Measurements from ENCODE around the gene DDR2. TPM values are rescaled to one million over a fixed set of nuclear protein-coding genes. Genes with fewer than 3 reads are reported as not detected.

Gene DDR2
- polyA plus RNA-seq, 1 donor from 2014 or later = 0.69 TPM

GRCh38 chr1:162757476-162757875 lies 125.2 kb downstream of the DDR2 start:
- Histone ChIP-seq H4K20me1 (ENCODE audit: insufficient read depth) (no peaks in the 10 kb centered on the region), H3K27ac (ENCODE audit: low read length) (no peak overlapping the region), H3K27me3 (ENCODE audit: insufficient read depth, low read depth, low read length) (no peaks in the 10 kb centered on the region), H3K9ac (ENCODE audit: low read length) (no peak overlapping the region), H3K9me2 (ENCODE audit: insufficient read depth, low read length) (no peaks in the 10 kb centered on the region), H3K9me3 (ENCODE audit: low read length) (no peaks in the 10 kb centered on the region), H3F3A (ENCODE audit: insufficient read depth, low read length, poor library complexity, severe bottlenecking) (no peaks in the 10 kb centered on the region), H2AFZ (ENCODE audit: low read depth, low read length) (no peak overlapping the region), H3K36me3 (ENCODE audit: insufficient read depth, low read length) (no peaks in the 10 kb centered on the region), H3K4me3 (ENCODE audit: low read length) (no peak overlapping the region), H3K79me2 (replicated peaks; ENCODE audit: insufficient read depth, low read length) (no peaks in the 10 kb centered on the region), H3K4me2 (ENCODE audit: low read length) (no peak overlapping the region)
- TF ChIP-seq EP300 (conservative IDR thresholded peaks at IDR 0.05; ENCODE audit: poor library complexity, severe bottlenecking) = no peak

DNA sequence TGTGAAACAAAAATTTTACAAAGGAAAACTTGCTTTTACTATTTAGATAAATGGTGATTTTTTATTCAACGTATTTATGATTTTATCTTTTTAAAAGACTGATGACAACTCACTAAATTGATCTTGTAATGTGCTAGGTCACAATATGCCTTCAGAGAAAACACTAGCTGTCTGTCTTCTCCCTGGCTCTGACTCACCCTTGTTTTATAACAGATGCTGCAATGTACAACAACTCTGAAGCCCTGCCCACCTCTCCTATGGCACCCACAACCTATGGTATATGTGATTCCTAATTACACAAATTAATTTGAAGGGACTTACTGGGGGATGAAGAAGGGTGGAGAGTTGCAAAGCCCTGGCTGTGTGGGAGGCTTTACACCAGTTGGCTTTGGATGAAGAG lies 133.5 kb downstream of the DDR2 start:
- TF ChIP-seq RAD21 (conservative IDR thresholded peaks at IDR 0.05) (no peak), EZH2 (IDR thresholded peaks at IDR 0.05; ENCODE audit: borderline replicate concordance, insufficient read depth, low read length, poor library complexity, severe bottlenecking) (no peak), EP300 (conservative IDR thresholded peaks at IDR 0.05; ENCODE audit: poor library complexity, severe bottlenecking) (no peak), MXI1 (conservative IDR thresholded peaks at IDR 0.05; ENCODE audit: poor library complexity, severe bottlenecking) (no peak), TAF1 (IDR thresholded peaks at IDR 0.05; ENCODE audit: low read depth) (no peak), SMC3 (conservative IDR thresholded peaks at IDR 0.05; ENCODE audit: poor library complexity) (no peak), POLR2AphosphoS5 (IDR thresholded peaks at IDR 0.05) (no peak)
- TF ChIP-seq, protein P1, sequence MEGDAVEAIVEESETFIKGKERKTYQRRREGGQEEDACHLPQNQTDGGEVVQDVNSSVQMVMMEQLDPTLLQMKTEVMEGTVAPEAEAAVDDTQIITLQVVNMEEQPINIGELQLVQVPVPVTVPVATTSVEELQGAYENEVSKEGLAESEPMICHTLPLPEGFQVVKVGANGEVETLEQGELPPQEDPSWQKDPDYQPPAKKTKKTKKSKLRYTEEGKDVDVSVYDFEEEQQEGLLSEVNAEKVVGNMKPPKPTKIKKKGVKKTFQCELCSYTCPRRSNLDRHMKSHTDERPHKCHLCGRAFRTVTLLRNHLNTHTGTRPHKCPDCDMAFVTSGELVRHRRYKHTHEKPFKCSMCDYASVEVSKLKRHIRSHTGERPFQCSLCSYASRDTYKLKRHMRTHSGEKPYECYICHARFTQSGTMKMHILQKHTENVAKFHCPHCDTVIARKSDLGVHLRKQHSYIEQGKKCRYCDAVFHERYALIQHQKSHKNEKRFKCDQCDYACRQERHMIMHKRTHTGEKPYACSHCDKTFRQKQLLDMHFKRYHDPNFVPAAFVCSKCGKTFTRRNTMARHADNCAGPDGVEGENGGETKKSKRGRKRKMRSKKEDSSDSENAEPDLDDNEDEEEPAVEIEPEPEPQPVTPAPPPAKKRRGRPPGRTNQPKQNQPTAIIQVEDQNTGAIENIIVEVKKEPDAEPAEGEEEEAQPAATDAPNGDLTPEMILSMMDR (IDR thresholded peaks at IDR 0.05; ENCODE audit: poor library complexity, severe bottlenecking) = no peak
- TF ChIP-seq, protein P2, sequence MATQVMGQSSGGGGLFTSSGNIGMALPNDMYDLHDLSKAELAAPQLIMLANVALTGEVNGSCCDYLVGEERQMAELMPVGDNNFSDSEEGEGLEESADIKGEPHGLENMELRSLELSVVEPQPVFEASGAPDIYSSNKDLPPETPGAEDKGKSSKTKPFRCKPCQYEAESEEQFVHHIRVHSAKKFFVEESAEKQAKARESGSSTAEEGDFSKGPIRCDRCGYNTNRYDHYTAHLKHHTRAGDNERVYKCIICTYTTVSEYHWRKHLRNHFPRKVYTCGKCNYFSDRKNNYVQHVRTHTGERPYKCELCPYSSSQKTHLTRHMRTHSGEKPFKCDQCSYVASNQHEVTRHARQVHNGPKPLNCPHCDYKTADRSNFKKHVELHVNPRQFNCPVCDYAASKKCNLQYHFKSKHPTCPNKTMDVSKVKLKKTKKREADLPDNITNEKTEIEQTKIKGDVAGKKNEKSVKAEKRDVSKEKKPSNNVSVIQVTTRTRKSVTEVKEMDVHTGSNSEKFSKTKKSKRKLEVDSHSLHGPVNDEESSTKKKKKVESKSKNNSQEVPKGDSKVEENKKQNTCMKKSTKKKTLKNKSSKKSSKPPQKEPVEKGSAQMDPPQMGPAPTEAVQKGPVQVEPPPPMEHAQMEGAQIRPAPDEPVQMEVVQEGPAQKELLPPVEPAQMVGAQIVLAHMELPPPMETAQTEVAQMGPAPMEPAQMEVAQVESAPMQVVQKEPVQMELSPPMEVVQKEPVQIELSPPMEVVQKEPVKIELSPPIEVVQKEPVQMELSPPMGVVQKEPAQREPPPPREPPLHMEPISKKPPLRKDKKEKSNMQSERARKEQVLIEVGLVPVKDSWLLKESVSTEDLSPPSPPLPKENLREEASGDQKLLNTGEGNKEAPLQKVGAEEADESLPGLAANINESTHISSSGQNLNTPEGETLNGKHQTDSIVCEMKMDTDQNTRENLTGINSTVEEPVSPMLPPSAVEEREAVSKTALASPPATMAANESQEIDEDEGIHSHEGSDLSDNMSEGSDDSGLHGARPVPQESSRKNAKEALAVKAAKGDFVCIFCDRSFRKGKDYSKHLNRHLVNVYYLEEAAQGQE (IDR thresholded peaks at IDR 0.05; ENCODE audit: borderline replicate concordance) = no peak
- Histone ChIP-seq H3K9ac (ENCODE audit: low read length) (no peak overlapping the region), H4K20me1 (ENCODE audit: insufficient read depth) (no peaks in the 10 kb centered on the region), H3F3A (ENCODE audit: insufficient read depth, low read length, poor library complexity, severe bottlenecking) (no peaks in the 10 kb centered on the region), H3K79me2 (replicated peaks; ENCODE audit: insufficient read depth, low read length) (no peaks in the 10 kb centered on the region), H3K4me2 (ENCODE audit: low read length) (no peak overlapping the region), H3K9me2 (ENCODE audit: insufficient read depth, low read length) (no peaks in the 10 kb centered on the region), H3K27ac (ENCODE audit: low read length) (no peak overlapping the region), H3K4me3 (ENCODE audit: low read length) (no peak overlapping the region), H3K36me3 (ENCODE audit: insufficient read depth, low read length) (no peaks in the 10 kb centered on the region), H3K9me3 (ENCODE audit: low read length) (no peaks in the 10 kb centered on the region), H2AFZ (ENCODE audit: low read depth, low read length) (no peak overlapping the region), H3K27me3 (ENCODE audit: insufficient read depth, low read depth, low read length) (no peaks in the 10 kb centered on the region)
